ENCODE measurements around the gene NFAM1. TPM values are rescaled to one million over a fixed set of nuclear protein-coding genes. Genes with fewer than 3 reads are reported as not detected.

NFAM1 gene
- total RNA-seq, 2 donors from 2014 or later, result 0.66 to 1.0 TPM

- H3K36me3 ChIP-seq (replicated peaks in 1 of 2; ENCODE audit: insufficient read depth in 1 of 2, low read depth in 2 of 2), result no peaks in the 10 kb centered on the region
These were observed 31.2 kb downstream of the NFAM1 start for GRCh38 chr22:42400811-42401534.

DNA sequence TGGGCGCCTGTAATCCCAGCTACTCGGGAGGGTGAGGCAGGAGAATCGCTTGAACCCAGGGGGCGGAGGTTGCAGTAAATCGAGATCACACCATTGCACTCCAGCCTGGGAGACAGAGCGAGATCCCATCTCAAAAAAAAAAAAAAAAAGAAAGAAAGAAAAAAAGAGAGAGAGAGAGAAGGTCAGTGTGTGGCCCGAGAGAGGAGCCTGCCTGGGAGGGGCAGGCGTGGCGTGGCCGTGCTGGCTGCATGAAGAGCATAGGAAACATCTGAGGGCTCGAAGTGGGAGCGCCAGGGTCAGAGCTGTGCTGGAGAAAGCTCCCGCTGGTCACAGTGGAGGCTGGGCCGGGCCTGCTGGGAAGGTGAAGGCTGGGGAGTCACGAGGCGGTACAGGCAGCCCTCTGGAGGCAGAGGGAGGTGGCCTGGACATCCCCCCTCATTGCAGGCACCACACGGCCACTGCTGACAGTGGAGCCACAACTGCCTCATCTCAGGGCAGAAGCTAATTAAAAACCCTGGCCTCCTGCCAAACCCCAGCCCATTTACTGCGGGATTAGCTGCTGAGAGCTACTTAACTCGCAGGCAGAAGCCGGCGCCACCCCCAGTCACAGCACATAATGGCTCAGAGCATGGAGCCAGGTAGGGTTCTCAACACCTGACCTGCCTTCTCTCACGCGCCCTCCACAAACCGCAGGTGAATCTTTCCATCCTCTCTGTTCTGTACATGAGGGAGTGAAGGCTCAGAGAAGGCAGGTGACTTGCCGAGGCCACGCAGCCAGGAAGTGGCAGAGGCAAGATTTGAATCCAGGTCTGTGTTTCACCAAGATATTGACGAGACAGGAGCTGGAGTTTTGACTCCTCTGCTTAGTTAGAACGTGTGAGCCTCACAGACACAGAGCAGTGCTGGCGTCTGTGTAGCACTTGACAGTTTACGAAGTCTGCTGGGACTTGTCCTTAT lies 32.6 kb downstream of the NFAM1 start:
- WGBS, 2 donors, result 61 to 66% methylated on average over 23 to 29 of the region's 30 CpGs
- Histone ChIP-seq H3K4me1 (no peaks in the 10 kb centered on the region), H3K9me3 (no peaks in the 10 kb centered on the region), H3K27ac (no peak overlapping the region), H3K36me3 (replicated peaks in 1 of 2; ENCODE audit: insufficient read depth in 1 of 2, low read depth in 2 of 2) (no peaks in the 10 kb centered on the region), H3K27me3 (peaks cover 0 to 4% of the 10 kb centered on the region in 2 donors), H3K4me3 (no peak overlapping the region)
- DNase-seq, result peak in 3 of 4 donors; percentile 25 to 36 (median 29)
- no peak for TF ChIP-seq POLR2A (IDR thresholded peaks at IDR 0.05)
- TF ChIP-seq, protein P1, sequence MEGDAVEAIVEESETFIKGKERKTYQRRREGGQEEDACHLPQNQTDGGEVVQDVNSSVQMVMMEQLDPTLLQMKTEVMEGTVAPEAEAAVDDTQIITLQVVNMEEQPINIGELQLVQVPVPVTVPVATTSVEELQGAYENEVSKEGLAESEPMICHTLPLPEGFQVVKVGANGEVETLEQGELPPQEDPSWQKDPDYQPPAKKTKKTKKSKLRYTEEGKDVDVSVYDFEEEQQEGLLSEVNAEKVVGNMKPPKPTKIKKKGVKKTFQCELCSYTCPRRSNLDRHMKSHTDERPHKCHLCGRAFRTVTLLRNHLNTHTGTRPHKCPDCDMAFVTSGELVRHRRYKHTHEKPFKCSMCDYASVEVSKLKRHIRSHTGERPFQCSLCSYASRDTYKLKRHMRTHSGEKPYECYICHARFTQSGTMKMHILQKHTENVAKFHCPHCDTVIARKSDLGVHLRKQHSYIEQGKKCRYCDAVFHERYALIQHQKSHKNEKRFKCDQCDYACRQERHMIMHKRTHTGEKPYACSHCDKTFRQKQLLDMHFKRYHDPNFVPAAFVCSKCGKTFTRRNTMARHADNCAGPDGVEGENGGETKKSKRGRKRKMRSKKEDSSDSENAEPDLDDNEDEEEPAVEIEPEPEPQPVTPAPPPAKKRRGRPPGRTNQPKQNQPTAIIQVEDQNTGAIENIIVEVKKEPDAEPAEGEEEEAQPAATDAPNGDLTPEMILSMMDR (IDR thresholded peaks at IDR 0.05), result no peak
- intact Hi-C loops (cut with DNase I), result no loop called here
- ATAC-seq, result peak; percentile 34

More at GRCh38 chr22:42400811-42401534, 31.2 kb downstream of the NFAM1 start:
- intact Hi-C loops (cut with DNase I), result no loop called here
- Histone ChIP-seq H3K4me3 (no peak overlapping the region), H3K4me1 (no peaks in the 10 kb centered on the region), H3K9me3 (no peaks in the 10 kb centered on the region), H3K27me3 (peaks cover 0 to 4% of the 10 kb centered on the region in 2 donors), H3K27ac (no peak overlapping the region)
- ATAC-seq (no peak), DNase-seq (no peak)
- TF ChIP-seq, protein P1 (IDR thresholded peaks at IDR 0.05), result no peak
- no peak for TF ChIP-seq POLR2A (IDR thresholded peaks at IDR 0.05)
- 83 to 87% methylated on average over 13 to 18 of the region's 18 CpGs for WGBS, 2 donors

DNA sequence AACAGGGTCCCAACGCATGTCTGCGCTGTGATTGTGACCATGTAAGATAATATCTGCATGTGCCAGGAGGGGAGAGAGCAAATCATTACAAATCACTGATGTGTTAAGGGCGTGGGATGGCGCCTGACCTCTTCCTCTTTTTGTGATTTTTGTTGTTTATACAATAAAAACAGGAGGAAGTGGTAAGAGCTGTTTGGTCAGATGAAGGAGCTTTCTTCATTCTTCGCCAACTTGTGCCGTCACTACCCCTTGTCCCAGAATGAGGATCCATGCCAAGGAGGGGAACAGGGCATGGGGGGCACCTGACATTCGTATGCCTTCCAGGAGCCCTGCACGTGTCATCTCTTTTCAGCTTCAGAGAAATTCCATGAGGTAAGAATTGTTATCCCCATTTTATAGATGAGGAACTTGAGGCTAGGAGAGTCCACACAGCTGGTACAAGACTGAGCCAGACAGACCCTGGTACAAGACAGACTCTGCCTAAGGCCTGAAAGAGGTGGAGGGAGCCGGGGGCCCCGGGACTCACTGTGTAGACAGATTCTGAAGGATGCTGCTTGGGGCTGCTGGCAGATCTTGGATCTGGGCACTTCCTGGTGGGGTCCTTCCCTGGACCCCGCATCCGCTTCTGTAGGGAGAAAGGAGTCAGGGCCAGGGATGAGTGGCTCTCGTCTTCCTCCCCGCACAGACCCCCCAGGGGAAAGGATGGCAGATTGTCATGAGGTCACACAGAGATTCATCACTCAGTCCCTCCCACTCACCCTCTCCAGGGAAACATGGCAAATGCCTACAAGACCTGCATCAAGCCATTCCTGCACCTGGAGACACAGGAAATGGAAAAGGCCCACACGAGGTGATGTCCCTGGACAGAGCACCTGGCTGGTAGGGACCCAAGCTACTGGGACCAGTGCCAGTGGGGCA lies 34.6 kb downstream of the NFAM1 start:
- H3K27me3 ChIP-seq, result no peaks in the 10 kb centered on the region
- H3K9me3 ChIP-seq, result no peaks in the 10 kb centered on the region
- no peaks in the 10 kb centered on the region for H3K36me3 ChIP-seq (replicated peaks in 1 of 2; ENCODE audit: insufficient read depth in 1 of 2, low read depth in 2 of 2)
- H3K4me3 ChIP-seq, result no peak overlapping the region
- no peaks in the 10 kb centered on the region for H3K4me1 ChIP-seq
- TF ChIP-seq, protein P1 (IDR thresholded peaks at IDR 0.05), result no peak
- TF ChIP-seq POLR2A (IDR thresholded peaks at IDR 0.05), result peak in 1 of 3 donors; percentile 21
- DNase-seq (peak in 1 of 4 donors; percentile 69), ATAC-seq (no peak)
- peak overlapping the region in 1 of 4 donors; percentile 71 for H3K27ac ChIP-seq
- intact Hi-C loops (cut with DNase I), result no loop called here
- WGBS, 2 donors, result 63 to 68% methylated on average over 11 to 15 of the region's 15 CpGs

DNA sequence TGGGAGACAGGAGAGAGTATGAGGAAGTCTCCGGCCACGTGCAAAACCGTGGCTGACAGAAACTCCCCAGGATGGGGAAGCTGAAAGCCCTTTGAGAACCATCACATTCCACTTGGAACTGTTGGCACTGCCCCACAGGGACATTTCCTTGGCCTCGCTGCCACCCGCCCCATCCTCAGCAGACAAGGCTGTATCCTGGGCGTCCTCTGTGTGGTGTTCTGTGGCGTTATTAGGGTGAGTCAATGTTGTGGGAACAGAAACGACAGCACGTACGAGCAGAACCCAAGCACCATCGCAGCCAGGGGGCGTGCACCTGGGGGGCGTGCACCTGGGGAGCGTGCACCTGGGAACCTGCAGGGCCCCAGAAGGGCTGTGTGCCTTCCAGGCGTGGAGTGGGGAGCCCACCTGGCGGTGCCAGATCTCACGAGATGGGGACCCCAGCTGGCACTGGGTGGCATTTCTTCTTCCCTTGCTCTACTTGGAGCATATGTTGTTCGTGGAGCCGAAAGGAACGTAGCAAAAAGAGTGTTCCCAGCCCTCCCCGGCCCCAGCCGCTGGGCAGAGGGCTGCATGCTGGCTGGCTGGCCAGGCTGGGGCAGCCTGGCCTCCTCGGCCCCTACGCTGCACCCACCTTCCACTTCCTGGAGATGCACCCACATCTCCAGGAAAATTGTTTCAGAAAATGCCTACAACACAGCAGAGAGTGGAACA lies 35.4 kb downstream of the NFAM1 start:
- H3K4me3 ChIP-seq, result no peak overlapping the region
- H3K36me3 ChIP-seq (replicated peaks in 1 of 2; ENCODE audit: insufficient read depth in 1 of 2, low read depth in 2 of 2), result no peaks in the 10 kb centered on the region
- H3K4me1 ChIP-seq, result no peaks in the 10 kb centered on the region
- H3K27me3 ChIP-seq, result no peaks in the 10 kb centered on the region
- DNase-seq (peak in 1 of 4 donors; percentile 47), ATAC-seq (no peak)
- intact Hi-C loops (cut with DNase I), result no loop called here
- TF ChIP-seq POLR2A (IDR thresholded peaks at IDR 0.05), result no peak
- TF ChIP-seq, protein P1 (IDR thresholded peaks at IDR 0.05), result no peak
- WGBS, 2 donors, result 44 to 61% methylated on average over 7 to 19 of the region's 24 CpGs
- no peaks in the 10 kb centered on the region for H3K9me3 ChIP-seq
- peak overlapping the region in 1 of 4 donors; percentile 71 for H3K27ac ChIP-seq
